Subcutaneous abdominal adipose tissue (tissue), 5 donors: ENCODE results near the gene KCNK4.

Experiments used
- H3K27ac ChIP-seq: one replicate; pipeline ENCODE4 v1.7.0; 2013; ENCODE audit warnings: low read depth, mild to moderate bottlenecking, inconsistent platforms, low read length, moderate library complexity
- H3K27me3 ChIP-seq, 5 donors: one replicate each; pipeline ENCODE4 v1.7.0; 2013; ENCODE audit warnings: low read length in 5 of 5, inconsistent platforms in 1 of 5; ENCODE audit not compliant: control insufficient read depth in 5 of 5, insufficient read depth in 4 of 5
- H3K36me3 ChIP-seq, 5 donors: one replicate each; pipeline ENCODE4 v1.7.0; 2013; ENCODE audit warnings: low read length in 5 of 5; ENCODE audit not compliant: control insufficient read depth in 5 of 5, insufficient read depth in 5 of 5
- H3K4me1 ChIP-seq, 5 donors: one replicate each; pipeline ENCODE4 v1.7.0; 2013; ENCODE audit warnings: low read length in 5 of 5, mild to moderate bottlenecking in 3 of 5, moderate library complexity in 1 of 5; ENCODE audit not compliant: control insufficient read depth in 5 of 5, insufficient read depth in 5 of 5
- H3K4me3 ChIP-seq, 5 donors: one replicate each; pipeline ENCODE4 v1.7.0; 2013; ENCODE audit warnings: low read length in 5 of 5, low read depth in 1 of 5
- H3K9ac ChIP-seq, 5 donors: one replicate each; pipeline ENCODE4 v1.7.0; 2013; ENCODE audit warnings: low read length in 5 of 5, mild to moderate bottlenecking in 4 of 5, moderate library complexity in 3 of 5
- H3K9me3 ChIP-seq, 5 donors: one replicate each; pipeline ENCODE4 v1.7.0; 2013; ENCODE audit warnings: low read length in 5 of 5; ENCODE audit not compliant: control insufficient read depth in 5 of 5
- donor health status: healthy.
- donor health status: healthy.
- donor health status: healthy.
- donor health status: healthy.
- donor health status: healthy.

The KCNK4 gene

GRCh38 chr11:64297699-64298358 lies 6.7 kb downstream of the KCNK4 start:
- no peak overlapping the region for H3K27ac ChIP-seq
- no peaks in the 10 kb centered on the region for H3K36me3 ChIP-seq
- H3K27me3 ChIP-seq: peaks cover 36 to 59% (median 45%) of the 10 kb centered on the region in 5 donors
- H3K9ac ChIP-seq: no peak overlapping the region
- no peaks in the 10 kb centered on the region for H3K9me3 ChIP-seq
- H3K4me1 ChIP-seq: peaks cover 0 to 33% (median 22%) of the 10 kb centered on the region in 5 donors
- H3K4me3 ChIP-seq: no peak overlapping the region

GRCh38 chr11:64298966-64299846 lies 8.1 kb downstream of the KCNK4 start:
- H3K4me3 ChIP-seq: peak overlapping the region; percentile 39 to 58 (median 54)
- no peak overlapping the region for H3K27ac ChIP-seq
- peak overlapping the region in 3 of 5 donors; percentile 40 to 68 (median 53) for H3K9ac ChIP-seq
- peaks cover 29 to 49% (median 36%) of the 10 kb centered on the region in 5 donors for H3K27me3 ChIP-seq
- peaks cover 0 to 39% (median 27%) of the 10 kb centered on the region in 5 donors for H3K4me1 ChIP-seq
- H3K36me3 ChIP-seq: no peaks in the 10 kb centered on the region
- no peaks in the 10 kb centered on the region for H3K9me3 ChIP-seq

- Histone ChIP-seq H3K27me3 (peaks cover 28 to 43% (median 36%) of the 10 kb centered on the region in 5 donors), H3K36me3 (no peaks in the 10 kb centered on the region), H3K9ac (peak within 1 kb of the TSS in 3 of 5 donors; percentile 40 to 68 (median 53)), H3K9me3 (no peaks in the 10 kb centered on the region), H3K27ac (no peak within 1 kb of the TSS), H3K4me3 (peak within 1 kb of the TSS; percentile 40 to 58 (median 54)), H3K4me1 (peaks cover 0 to 45% (median 32%) of the 10 kb centered on the region in 5 donors)
Measured at GRCh38 chr11:64299847-64300648, 8.9 kb downstream of the KCNK4 start, which contains the start of gene CATSPERZ. Gene CATSPERZ, plus strand, starts transcription at chr11:64300358. Its CDS starts 53 bp downstream, at chr11:64300411.

GRCh38 chr11:64303109-64304031 lies 12.3 kb downstream of the KCNK4 start:
- Histone ChIP-seq H3K9me3 (no peaks in the 10 kb centered on the region), H3K9ac (peak overlapping the region in 1 of 5 donors; percentile 65), H3K4me3 (peak overlapping the region in 1 of 5 donors; percentile 75), H3K36me3 (peaks cover 0 to 8% (median 3%) of the 10 kb centered on the region in 5 donors), H3K27ac (no peak overlapping the region), H3K27me3 (peaks cover under 1 to 13% (median 10%) of the 10 kb centered on the region in 5 donors), H3K4me1 (peaks cover 2 to 58% (median 49%) of the 10 kb centered on the region in 5 donors)

- Histone ChIP-seq H3K27ac (peak overlapping the region; percentile 89), H3K9ac (peak overlapping the region in 2 of 5 donors; percentile 65 to 74), H3K4me3 (peak overlapping the region; percentile 67 to 76 (median 75)), H3K9me3 (no peaks in the 10 kb centered on the region), H3K27me3 (peaks cover 0 to 13% (median 8%) of the 10 kb centered on the region in 5 donors), H3K4me1 (peaks cover 2 to 56% (median 48%) of the 10 kb centered on the region in 5 donors), H3K36me3 (peaks cover 0 to 8% (median 3%) of the 10 kb centered on the region in 5 donors)
Measured at GRCh38 chr11:64304032-64304315, 12.9 kb downstream of the KCNK4 start.

GRCh38 chr11:64304316-64305072 lies 13.4 kb downstream of the KCNK4 start:
- H3K9ac ChIP-seq: peak overlapping the region in 4 of 5 donors; percentile 60 to 78 (median 70)
- H3K27ac ChIP-seq: peak overlapping the region; percentile 89
- H3K4me3 ChIP-seq: peak overlapping the region; percentile 67 to 76 (median 75)
- H3K9me3 ChIP-seq: no peaks in the 10 kb centered on the region
- peaks cover 0 to 8% (median 3%) of the 10 kb centered on the region in 5 donors for H3K36me3 ChIP-seq
- H3K4me1 ChIP-seq: peaks cover 2 to 50% (median 43%) of the 10 kb centered on the region in 5 donors
- peaks cover 0 to 13% (median 8%) of the 10 kb centered on the region in 5 donors for H3K27me3 ChIP-seq

- H3K27ac ChIP-seq: peak within 1 kb of the TSS; percentile 89
- H3K4me3 ChIP-seq: peak within 1 kb of the TSS; percentile 72 to 80 (median 76)
- H3K9me3 ChIP-seq: no peaks in the 10 kb centered on the region
- H3K9ac ChIP-seq: peak within 1 kb of the TSS; percentile 26 to 83 (median 78)
- peaks cover 2 to 43% (median 36%) of the 10 kb centered on the region in 5 donors for H3K4me1 ChIP-seq
- H3K36me3 ChIP-seq: peaks cover 0 to 8% (median 3%) of the 10 kb centered on the region in 5 donors
- peaks cover 0 to 7% (median 3%) of the 10 kb centered on the region in 5 donors for H3K27me3 ChIP-seq
Measured at GRCh38 chr11:64305075-64305690, 14.1 kb downstream of the KCNK4 start, which contains the start of gene ESRRA. Gene ESRRA, plus strand, starts transcription at chr11:64305524. Its CDS starts 1,656 bp downstream, at chr11:64307180.
